OCI-LY7 (cell line): Measurements from ENCODE around the gene SYNGR3.

Experiments used
- CTCF ChIP-seq: fragments of 200-600 bp; sonication (generic); conservative IDR thresholded peaks from 2 replicates; pipeline ENCODE4 v1.5.1; 2014; ENCODE audit warnings: mild to moderate bottlenecking, antibody characterized with exemption, low read length, moderate library complexity, mixed read lengths
- EZH2phosphoT487 ChIP-seq: fragments of 200-600 bp; sonication (generic); IDR thresholded peaks from 2 replicates; pipeline ENCODE4 v1.6.1; 2018; ENCODE audit warnings: low read depth, borderline replicate concordance, mild to moderate bottlenecking, mixed run types, antibody characterized with exemption, low read length, moderate library complexity, mixed read lengths

GRCh38 chr16:2004795-2005517 lies 15.2 kb downstream of the SYNGR3 start:
- no peak for TF ChIP-seq CTCF
- no peak for TF ChIP-seq EZH2phosphoT487
